Keratinocyte (primary cell): Measurements from ENCODE around the gene KIR2DL3. TPM values are rescaled to one million over a fixed set of nuclear protein-coding genes. Genes with fewer than 3 reads are reported as not detected.

Experiments
- DNase-seq: peaks from one replicate; pipeline ENCODE4 v3.0.0-alpha.2; 2011; ENCODE audit warnings: low read depth, missing footprints, low spot score
- FAIRE-seq: peaks from 2 replicates; lab custom pipeline; 2011; peaks lifted over from hg19 to GRCh38; lab: Jason Lieb, UNC
- H2AFZ ChIP-seq: 2 replicates; pipeline ENCODE4 v1.6.0; 2012; ENCODE audit warnings: low read length, control low read depth, inconsistent platforms; ENCODE audit not compliant: control insufficient read depth
- H3K27ac ChIP-seq: 2 replicates; pipeline ENCODE4 v1.5.1; 2011; ENCODE audit warnings: low read length; ENCODE audit not compliant: control insufficient read depth, insufficient read depth
- H3K27me3 ChIP-seq: 3 replicates; pipeline ENCODE4 v1.6.0; 2011; ENCODE audit warnings: low read length; ENCODE audit not compliant: control insufficient read depth, insufficient read depth; ENCODE audit errors: extremely low read depth
- H3K36me3 ChIP-seq, 2 experiments: 2 replicates in 1 of 2; 3 replicates in 1 of 2; pipeline ENCODE4 v1.5.1; 2011; ENCODE audit warnings: low read length in 2 of 2, mild to moderate bottlenecking in 1 of 2; ENCODE audit not compliant: control insufficient read depth in 2 of 2, insufficient read depth in 2 of 2; ENCODE audit errors: extremely low read depth in 1 of 2
- H3K4me1 ChIP-seq: 3 replicates; pipeline ENCODE4 v1.5.1; 2011; ENCODE audit warnings: low read length; ENCODE audit not compliant: control insufficient read depth, insufficient read depth; ENCODE audit errors: extremely low read depth
- H3K4me2 ChIP-seq: 3 replicates; pipeline ENCODE4 v1.6.0; 2011; ENCODE audit warnings: low read depth, low read length; ENCODE audit not compliant: control insufficient read depth, insufficient read depth; ENCODE audit errors: extremely low read depth
- H3K4me3 ChIP-seq, 3 experiments: fragments of 200-600 bp in 1 of 3; sonication (generic) in 1 of 3; 2 replicates in 2 of 3; 3 replicates in 1 of 3; pipeline ENCODE4 v1.5.1; 2011 to 2016; ENCODE audit warnings: low read length in 3 of 3, mild to moderate bottlenecking in 3 of 3, control low read depth in 2 of 3, inconsistent platforms in 1 of 3, low read depth in 1 of 3, mixed read lengths in 1 of 3, mixed run types in 1 of 3, moderate library complexity in 1 of 3; ENCODE audit not compliant: control insufficient read depth in 2 of 3, insufficient read depth in 2 of 3; ENCODE audit errors: extremely low read depth in 1 of 3
- H3K79me2 ChIP-seq: 2 replicates; pipeline ENCODE4 v1.6.0; 2012; ENCODE audit warnings: low read length; ENCODE audit not compliant: control insufficient read depth, insufficient read depth
- H3K9ac ChIP-seq: 3 replicates; pipeline ENCODE4 v1.6.0; 2011; ENCODE audit warnings: low read length; ENCODE audit not compliant: control insufficient read depth, insufficient read depth; ENCODE audit errors: extremely low read depth
- H3K9me1 ChIP-seq: 3 replicates; pipeline ENCODE4 v1.6.0; 2011; ENCODE audit warnings: low read length; ENCODE audit not compliant: control insufficient read depth, insufficient read depth; ENCODE audit errors: extremely low read depth
- H3K9me3 ChIP-seq: 2 replicates; pipeline ENCODE4 v1.5.1; 2012; ENCODE audit warnings: low read depth, low read length; ENCODE audit not compliant: control insufficient read depth
- H4K20me1 ChIP-seq: 3 replicates; pipeline ENCODE4 v1.6.0; 2011; ENCODE audit warnings: low read length; ENCODE audit not compliant: control insufficient read depth, insufficient read depth; ENCODE audit errors: extremely low read depth
- EZH2 ChIP-seq: IDR thresholded peaks from one replicate; pipeline ENCODE4 v1.6.1; 2012; ENCODE audit warnings: inconsistent platforms, mild to moderate bottlenecking, low read length, moderate library complexity
- dilution Hi-C: fragments of 300-500 bp; cut with MboI; formaldehyde crosslinking; loops from one replicate; pipeline ENCODE4 v1.7.0; 2020; ENCODE audit warnings: low sequenced_read_pairs; ENCODE audit not compliant: extremely low pct_ligation_motif_present
- polyA plus RNA-seq, 5 experiments: library from polyadenylated mRNA; depleted of rRNA in 3 of 5; stranded (reverse) in 3 of 5; stranded (forward) in 1 of 5; unstranded in 1 of 5; fragments of >200 nt; gene quantifications; 1 replicate in 1 of 5; 2 replicates in 3 of 5; 3 replicates in 1 of 5; pipeline versions ENCODE4 v1.2.1 to v1.2.3, GENCODE V29; 2011 to 2012; ENCODE audit warnings: missing spikeins in 2 of 5, low read depth in 1 of 5, low replicate concordance in 1 of 5
- TF ChIP-seq, protein P1 (sequence below), 3 experiments: IDR thresholded peaks in 1 of 3; conservative IDR thresholded peaks in 1 of 3; optimal IDR thresholded peaks in 1 of 3; 2 replicates in 2 of 3; 3 replicates in 1 of 3; pipeline versions ENCODE3 to v1.5.1; 2011; ENCODE audit warnings: low read length in 3 of 3, mild to moderate bottlenecking in 3 of 3, moderate library complexity in 2 of 3, control low read depth in 1 of 3, inconsistent platforms in 1 of 3; ENCODE audit not compliant: insufficient read depth in 2 of 3; ENCODE audit errors: extremely low read depth in 1 of 3

Gene KIR2DL3
- polyA plus RNA-seq, 1 donor (not counting 4 experiments of a cell fraction or from before 2014, with no cell fraction given): not detected

DNA sequence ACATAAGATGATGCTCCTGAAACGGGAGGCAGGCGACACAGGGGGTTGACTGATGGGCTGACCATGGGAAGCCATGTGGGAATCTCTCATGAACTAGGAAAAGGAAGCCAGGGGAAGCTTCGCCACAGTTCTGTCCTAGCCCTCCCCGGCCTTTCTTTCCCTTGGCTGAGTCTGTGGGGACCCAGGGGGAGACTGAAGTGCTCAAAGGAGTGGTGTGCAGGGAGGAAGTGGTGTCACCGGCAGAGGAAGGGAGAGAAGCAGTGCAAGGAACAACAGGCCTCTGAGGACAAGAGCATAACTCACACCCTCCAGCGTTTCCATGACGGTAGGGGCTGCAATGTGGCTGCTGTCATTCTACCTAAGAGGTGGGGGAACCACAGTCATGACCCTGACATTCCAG is 13.0 kb upstream of the KIR2DL3 start:
- Histone ChIP-seq H3K9me3 (peaks cover 4% of the 10 kb centered on the region), H3K9me1 (no peaks in the 10 kb centered on the region), H4K20me1 (no peaks in the 10 kb centered on the region), H3K4me1 (no peaks in the 10 kb centered on the region), H3K4me3 (no peak overlapping the region), H3K9ac (no peak overlapping the region), H3K27me3 (no peaks in the 10 kb centered on the region), H3K79me2 (no peaks in the 10 kb centered on the region), H3K27ac (no peak overlapping the region), H3K36me3 (no peaks in the 10 kb centered on the region), H3K4me2 (no peak overlapping the region), H2AFZ (no peak overlapping the region)
- dilution Hi-C loops: no loop called here
- DNase-seq: no peak
- no peak for FAIRE-seq
- no peak for TF ChIP-seq EZH2
- TF ChIP-seq, protein P1, sequence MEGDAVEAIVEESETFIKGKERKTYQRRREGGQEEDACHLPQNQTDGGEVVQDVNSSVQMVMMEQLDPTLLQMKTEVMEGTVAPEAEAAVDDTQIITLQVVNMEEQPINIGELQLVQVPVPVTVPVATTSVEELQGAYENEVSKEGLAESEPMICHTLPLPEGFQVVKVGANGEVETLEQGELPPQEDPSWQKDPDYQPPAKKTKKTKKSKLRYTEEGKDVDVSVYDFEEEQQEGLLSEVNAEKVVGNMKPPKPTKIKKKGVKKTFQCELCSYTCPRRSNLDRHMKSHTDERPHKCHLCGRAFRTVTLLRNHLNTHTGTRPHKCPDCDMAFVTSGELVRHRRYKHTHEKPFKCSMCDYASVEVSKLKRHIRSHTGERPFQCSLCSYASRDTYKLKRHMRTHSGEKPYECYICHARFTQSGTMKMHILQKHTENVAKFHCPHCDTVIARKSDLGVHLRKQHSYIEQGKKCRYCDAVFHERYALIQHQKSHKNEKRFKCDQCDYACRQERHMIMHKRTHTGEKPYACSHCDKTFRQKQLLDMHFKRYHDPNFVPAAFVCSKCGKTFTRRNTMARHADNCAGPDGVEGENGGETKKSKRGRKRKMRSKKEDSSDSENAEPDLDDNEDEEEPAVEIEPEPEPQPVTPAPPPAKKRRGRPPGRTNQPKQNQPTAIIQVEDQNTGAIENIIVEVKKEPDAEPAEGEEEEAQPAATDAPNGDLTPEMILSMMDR (optimal IDR thresholded peaks at IDR 0.05 in 1 of 3, IDR thresholded peaks at IDR 0.05 in 1 of 3, conservative IDR thresholded peaks at IDR 0.05 in 1 of 3; ENCODE audit: extremely low read depth in 1 of 3, insufficient read depth in 2 of 3, low read length in 3 of 3): no peak

DNA sequence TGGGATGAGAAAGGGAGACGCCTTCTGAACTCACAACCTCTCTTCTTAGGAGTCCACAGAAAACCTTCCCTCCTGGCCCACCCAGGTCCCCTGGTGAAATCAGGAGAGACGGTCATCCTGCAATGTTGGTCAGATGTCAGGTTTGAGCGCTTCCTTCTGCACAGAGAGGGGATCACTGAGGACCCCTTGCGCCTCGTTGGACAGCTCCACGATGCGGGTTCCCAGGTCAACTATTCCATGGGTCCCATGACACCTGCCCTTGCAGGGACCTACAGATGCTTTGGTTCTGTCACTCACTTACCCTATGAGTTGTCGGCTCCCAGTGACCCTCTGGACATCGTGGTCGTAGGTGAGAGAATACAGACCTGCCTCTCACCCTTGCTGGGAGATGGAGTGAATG is 10.8 kb upstream of the KIR2DL3 start:
- Histone ChIP-seq H3K4me1 (no peaks in the 10 kb centered on the region), H3K9me1 (no peaks in the 10 kb centered on the region), H3K79me2 (no peaks in the 10 kb centered on the region), H3K9ac (no peak overlapping the region), H4K20me1 (no peaks in the 10 kb centered on the region), H3K9me3 (peaks cover 7% of the 10 kb centered on the region), H3K27ac (no peak overlapping the region), H2AFZ (no peak overlapping the region), H3K4me3 (no peak overlapping the region), H3K36me3 (no peaks in the 10 kb centered on the region), H3K27me3 (no peaks in the 10 kb centered on the region), H3K4me2 (no peak overlapping the region)
- TF ChIP-seq, protein P1 (optimal IDR thresholded peaks at IDR 0.05 in 1 of 3, IDR thresholded peaks at IDR 0.05 in 1 of 3, conservative IDR thresholded peaks at IDR 0.05 in 1 of 3; ENCODE audit: extremely low read depth in 1 of 3, insufficient read depth in 2 of 3, low read length in 3 of 3): no peak
- no peak for TF ChIP-seq EZH2
- DNase-seq (no peak), FAIRE-seq (no peak)
- dilution Hi-C loops: no loop called here
